ENCODE results near the gene KLC3.

KLC3 gene

GRCh38 chr19:45348367-45349125, 8.0 kb downstream of the KLC3 start:
- no peak for FAIRE-seq
- DNase-seq (ENCODE audit: low spot score), result no peak

DNA sequence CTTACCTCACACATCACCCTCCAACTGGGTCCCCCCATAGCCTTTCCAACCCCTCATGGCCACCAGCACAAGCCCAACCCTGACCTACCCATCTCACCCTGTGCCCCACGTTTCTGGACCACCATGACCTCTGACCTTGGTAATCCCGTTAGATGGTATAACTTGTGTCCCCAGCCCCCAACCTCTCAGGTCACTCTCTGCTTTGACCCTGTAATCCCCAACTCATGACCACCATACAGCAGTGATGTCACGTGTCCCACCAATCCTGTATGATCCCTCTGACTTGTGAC, 8.5 kb downstream of the KLC3 start:
- FAIRE-seq, result no peak

GRCh38 chr19:45349430-45349941, 8.9 kb downstream of the KLC3 start:
- no peak for DNase-seq (ENCODE audit: low spot score)
- FAIRE-seq, result no peak

More for the DNA sequence above, 8.5 kb downstream of the KLC3 start:
- DNase-seq (ENCODE audit: low spot score), result no peak

DNA sequence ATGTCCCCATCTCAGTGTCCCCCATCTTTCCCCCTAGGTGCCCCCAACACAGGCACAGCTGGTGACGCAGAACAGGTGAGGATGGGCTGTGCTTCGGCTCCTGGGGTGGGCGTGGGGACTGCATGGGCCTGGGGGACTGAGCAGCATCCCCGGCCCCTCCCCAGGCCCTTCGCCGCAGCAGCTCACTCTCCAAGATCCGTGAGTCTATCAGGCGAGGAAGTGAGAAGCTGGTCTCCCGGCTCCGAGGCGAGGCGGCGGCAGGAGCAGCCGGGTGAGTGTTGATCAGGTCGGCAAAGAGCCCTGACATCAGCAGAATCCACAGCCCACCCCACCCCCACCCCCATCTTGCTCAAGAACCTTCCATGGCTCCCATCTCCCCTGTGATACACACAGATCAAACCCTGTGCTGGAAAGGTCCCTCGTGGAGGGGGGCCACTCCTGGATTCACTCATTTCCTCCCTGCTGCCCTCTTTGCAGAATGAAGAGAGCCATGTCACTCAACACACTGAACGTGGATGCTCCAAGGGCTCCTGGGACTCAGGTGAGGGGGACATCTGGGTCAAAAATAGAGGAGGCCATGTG, 10.0 kb downstream of the KLC3 start:
- DNase-seq (ENCODE audit: low spot score) (no peak), FAIRE-seq (no peak)

GRCh38 chr19:45351401-45351952, 10.9 kb downstream of the KLC3 start:
- no peak for FAIRE-seq

DNA sequence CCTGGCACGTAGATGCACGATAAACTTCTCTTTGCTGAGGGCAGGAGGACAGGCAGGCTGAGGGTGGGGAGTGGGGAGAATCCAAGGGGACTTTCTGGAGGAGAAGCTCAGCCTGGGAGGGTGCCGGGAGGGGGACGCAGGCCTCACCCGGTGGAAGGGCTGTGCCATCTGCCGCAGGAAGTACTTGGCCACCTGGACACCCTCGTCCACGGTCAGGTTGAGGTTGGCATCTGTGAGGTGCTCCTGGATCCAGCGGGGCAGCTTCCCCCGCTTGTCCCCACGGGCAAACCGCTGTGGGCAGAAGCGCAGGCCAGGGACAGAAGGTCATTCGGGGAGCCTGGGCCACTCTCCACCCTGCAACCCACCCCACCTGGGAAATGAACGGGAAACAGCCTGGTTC, 11.5 kb downstream of the KLC3 start:
- DNase-seq (ENCODE audit: low spot score) (no peak), FAIRE-seq (no peak)

More at GRCh38 chr19:45351401-45351952, 10.9 kb downstream of the KLC3 start:
- DNase-seq (ENCODE audit: low spot score), result no peak

DNA sequence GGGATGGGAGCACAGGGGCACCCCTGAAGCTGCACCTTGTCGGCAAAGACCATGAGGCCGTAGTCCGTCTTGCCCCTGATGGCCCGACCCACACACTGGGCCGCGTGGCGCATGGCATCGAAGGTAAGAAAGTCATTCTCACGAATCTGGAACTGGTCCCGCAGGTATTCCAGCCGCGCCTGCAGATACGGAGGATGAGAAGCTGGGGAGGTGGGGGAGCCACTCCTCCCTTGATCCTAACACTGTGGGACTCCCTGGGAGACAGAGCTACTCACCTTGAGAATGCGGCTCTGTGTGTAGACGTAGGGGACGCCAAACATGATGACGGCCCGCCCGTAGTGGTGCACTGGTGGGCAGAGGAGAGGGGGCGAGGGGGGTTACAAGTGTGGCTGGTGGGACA, 11.9 kb downstream of the KLC3 start:
- DNase-seq (ENCODE audit: low spot score), result no peak
- peak; percentile 50 for FAIRE-seq

DNA sequence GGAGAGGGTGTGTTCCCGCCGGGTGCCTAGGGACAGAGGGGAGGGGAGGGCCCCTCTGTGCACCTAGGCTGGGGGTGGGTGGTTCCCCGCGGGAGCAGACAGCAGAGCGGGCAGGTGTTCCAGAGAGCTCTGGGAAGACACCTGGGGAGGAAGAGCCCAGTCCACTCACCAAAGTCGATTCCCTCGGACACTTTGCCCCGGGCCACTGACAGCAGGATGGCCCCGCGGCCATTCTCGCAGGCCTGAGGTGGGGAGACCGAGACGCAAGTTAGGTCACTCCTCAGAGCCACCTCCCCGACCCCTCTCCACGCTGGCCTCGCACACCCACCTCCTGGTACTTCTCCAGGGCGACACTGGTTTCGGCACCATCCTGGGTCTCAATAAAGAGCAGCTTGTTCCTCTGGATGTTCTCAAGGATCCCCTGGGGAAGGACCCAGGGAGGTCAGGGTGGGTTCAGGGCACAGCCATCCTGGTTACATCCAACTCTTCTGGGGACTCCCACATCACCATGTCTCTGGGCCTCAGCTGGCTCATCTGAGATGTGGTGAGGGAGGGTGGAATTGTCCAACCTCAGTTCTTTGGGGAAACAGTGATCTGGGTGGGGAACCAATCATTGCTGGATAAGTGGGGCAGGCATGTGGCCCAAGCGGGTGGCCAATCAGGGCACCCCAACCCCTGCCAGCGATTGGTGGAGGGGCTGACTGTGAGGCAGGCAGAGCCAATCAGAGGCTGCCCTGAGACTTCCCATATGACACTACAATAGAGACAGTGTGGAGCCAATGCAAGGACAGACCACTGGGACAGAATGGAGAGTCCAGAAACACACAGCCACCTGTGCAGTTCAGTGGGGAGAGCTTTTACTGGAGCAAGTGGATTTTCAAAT, 12.6 kb downstream of the KLC3 start:
- DNase-seq (ENCODE audit: low spot score) (no peak), FAIRE-seq (no peak)

DNA sequence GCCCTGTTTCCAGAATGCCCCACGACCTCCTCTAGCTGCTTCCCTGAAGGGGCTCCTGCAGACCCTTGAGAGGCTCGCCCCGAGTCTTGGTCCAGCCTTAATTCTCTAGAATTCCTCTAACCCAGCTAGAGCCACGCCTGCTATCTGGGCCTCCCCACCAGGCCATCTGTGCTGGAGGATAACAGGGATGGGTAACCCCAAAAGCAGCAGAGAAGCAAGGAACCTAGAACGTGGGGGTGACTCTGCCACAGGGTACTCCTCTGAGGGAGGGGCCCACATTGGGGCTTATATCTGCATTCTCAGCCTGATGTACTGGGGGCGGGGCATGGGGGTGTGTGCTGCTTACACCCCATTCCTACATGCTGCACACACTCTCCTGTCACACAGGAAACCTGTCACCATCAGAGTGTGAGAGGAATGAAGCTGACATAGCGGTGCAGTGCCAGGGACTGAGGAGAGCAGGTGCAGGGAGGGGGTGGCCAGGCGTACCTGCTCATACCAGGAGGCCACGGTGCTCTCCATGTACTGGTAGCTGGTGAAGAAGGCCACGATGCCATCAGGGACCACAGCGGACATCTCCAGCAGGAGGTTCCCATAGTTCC, 13.8 kb downstream of the KLC3 start:
- DNase-seq (ENCODE audit: low spot score) (no peak), FAIRE-seq (no peak)

DNA sequence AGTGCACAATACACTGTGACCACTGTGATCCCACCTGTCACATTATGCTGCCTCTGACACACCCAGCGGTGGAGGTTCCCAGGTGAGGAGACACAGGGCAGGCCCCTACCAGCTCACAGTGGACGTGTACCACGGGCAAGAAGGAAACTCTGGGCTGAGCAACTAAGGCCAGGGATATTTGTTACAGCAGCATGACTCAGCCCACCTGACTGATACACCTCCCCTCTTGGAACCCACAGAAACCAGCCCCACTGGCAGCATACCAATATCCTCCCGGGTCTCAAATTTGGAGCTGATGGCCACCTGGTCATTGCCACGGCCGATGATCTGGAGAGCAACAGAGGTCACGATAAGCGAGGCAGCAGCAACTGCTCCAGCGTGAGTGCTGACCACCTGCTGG, 14.9 kb downstream of the KLC3 start:
- DNase-seq (ENCODE audit: low spot score), result no peak
- no peak for FAIRE-seq

- FAIRE-seq (no peak), DNase-seq (ENCODE audit: low spot score) (no peak)
Observed at GRCh38 chr19:45355910-45356309, 15.4 kb downstream of the KLC3 start.

DNA sequence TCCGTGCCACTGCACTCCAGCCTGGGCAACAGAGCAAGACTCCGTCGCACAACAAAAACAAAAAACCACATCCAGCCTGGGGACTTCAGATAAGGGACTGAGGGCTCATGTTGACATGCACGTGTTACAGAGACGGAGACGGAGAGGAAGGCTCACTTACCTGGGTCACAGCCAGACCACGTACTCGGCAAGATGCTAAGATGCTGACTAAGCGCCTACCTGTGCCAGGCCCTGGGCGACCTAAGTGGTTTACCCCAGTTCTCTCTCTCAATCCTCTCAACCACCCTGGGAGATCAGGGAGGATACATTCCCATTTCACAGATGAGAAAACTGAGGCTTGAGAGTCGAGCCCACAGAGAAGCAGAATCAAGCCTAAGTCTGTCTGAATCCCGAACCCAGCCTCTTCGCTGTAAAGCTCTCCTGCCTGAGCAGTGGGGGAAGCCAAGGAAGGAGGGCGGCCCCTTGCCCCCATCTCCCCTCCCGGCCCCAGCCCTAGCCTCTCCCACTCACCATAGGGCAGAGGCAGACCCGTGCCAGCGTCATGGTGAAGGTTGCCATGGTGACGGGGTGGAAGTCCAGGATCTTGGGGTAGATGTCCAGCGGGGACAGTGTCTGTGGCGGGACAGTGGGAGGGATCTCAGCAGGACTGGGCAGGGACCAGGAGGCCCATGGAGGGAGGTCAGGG, 16.4 kb downstream of the KLC3 start:
- FAIRE-seq, result no peak
- DNase-seq (ENCODE audit: low spot score), result no peak

- DNase-seq (ENCODE audit: low spot score), result no peak
- no peak for FAIRE-seq
Observed at GRCh38 chr19:45357445-45357783, 16.9 kb downstream of the KLC3 start.

- FAIRE-seq (no peak), DNase-seq (ENCODE audit: low spot score) (no peak)
Observed at GRCh38 chr19:45358213-45358792, 17.8 kb downstream of the KLC3 start.

GRCh38 chr19:45361608-45362007, 21.1 kb downstream of the KLC3 start:
- FAIRE-seq (no peak), DNase-seq (ENCODE audit: low spot score) (no peak)

GRCh38 chr19:45362291-45362690, 21.7 kb downstream of the KLC3 start:
- no peak for DNase-seq (ENCODE audit: low spot score)
- no peak for FAIRE-seq

GRCh38 chr19:45363861-45364459, 23.4 kb downstream of the KLC3 start:
- DNase-seq (ENCODE audit: low spot score) (no peak), FAIRE-seq (no peak)

GRCh38 chr19:45364696-45365095, 24.1 kb downstream of the KLC3 start:
- FAIRE-seq (peak; percentile 20), DNase-seq (ENCODE audit: low spot score) (no peak)

DNA sequence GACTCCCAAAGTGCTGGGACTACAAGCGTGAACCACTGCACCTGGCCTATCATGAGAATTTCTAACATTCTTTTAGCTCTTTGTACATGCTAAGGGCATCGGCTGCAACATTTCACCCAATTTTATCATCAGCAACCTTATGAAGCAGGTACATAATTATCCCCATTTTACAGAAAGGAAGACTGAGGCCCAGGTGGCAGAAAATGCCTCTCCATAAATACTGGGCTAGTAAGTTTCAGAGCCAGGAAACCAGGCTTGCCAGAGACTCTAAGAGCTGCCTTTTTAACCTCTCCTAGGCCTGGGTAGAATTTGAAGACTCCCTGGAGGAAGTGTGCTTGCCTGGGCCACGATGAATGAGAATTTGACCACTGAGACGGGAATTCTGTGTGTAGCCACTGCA, 27.6 kb downstream of the KLC3 start:
- DNase-seq (ENCODE audit: low spot score) (no peak), FAIRE-seq (no peak)

- FAIRE-seq (no peak), DNase-seq (ENCODE audit: low spot score) (no peak)
Observed at GRCh38 chr19:45368737-45369340, 28.3 kb downstream of the KLC3 start.
